Neural cell (in vitro differentiated cells): ENCODE data around the gene TBC1D22B.

ENCODE experiments used
- CTCF ChIP-seq: fragments of 450-650 bp; IDR thresholded peaks from 2 replicates; pipeline ENCODE4 v1.5.1; 2014; ENCODE audit warnings: antibody characterized with exemption, mild to moderate bottlenecking, moderate library complexity; ENCODE audit not compliant: poor library complexity, severe bottlenecking
- EP300 ChIP-seq: fragments of 450-650 bp; conservative IDR thresholded peaks from 2 replicates; pipeline ENCODE4 v1.6.1; 2014; ENCODE audit warnings: antibody characterized with exemption, mild to moderate bottlenecking, moderate library complexity; ENCODE audit not compliant: poor library complexity, severe bottlenecking
- EZH2 ChIP-seq: fragments of 200-600, 300-800 bp; shearing (Covaris generic), sonication (generic); IDR thresholded peaks from 2 replicates; pipeline ENCODE4 v1.6.1; 2014; ENCODE audit warnings: antibody characterized with exemption, low read length, borderline replicate concordance, mild to moderate bottlenecking; ENCODE audit not compliant: insufficient read depth, poor library complexity, severe bottlenecking
- POLR2AphosphoS5 ChIP-seq: IDR thresholded peaks from 2 replicates; pipeline ENCODE4 v1.6.1; 2012
- RAD21 ChIP-seq: fragments of 450-650 bp; conservative IDR thresholded peaks from 2 replicates; pipeline ENCODE4 v1.6.1; 2014; ENCODE audit warnings: antibody characterized with exemption, mild to moderate bottlenecking, moderate library complexity
- REST ChIP-seq: IDR thresholded peaks from 2 replicates; pipeline ENCODE4 v1.6.1; 2012; ENCODE audit warnings: borderline replicate concordance
- TAF1 ChIP-seq: IDR thresholded peaks from 2 replicates; pipeline ENCODE4 v1.6.1; 2012; ENCODE audit warnings: low read depth

- no peak for TF ChIP-seq POLR2AphosphoS5
- TF ChIP-seq CTCF, result no peak
- TF ChIP-seq REST, result no peak
- TF ChIP-seq EP300, result no peak
- TF ChIP-seq EZH2, result no peak
- no peak for TF ChIP-seq TAF1
- no peak for TF ChIP-seq RAD21
Observed at GRCh38 chr6:37316071-37316470, 58.5 kb downstream of the TBC1D22B start.
